HepG2 (cell line): ENCODE results near the gene TGFBI. TPM values are rescaled to one million over a fixed set of nuclear protein-coding genes. Genes with fewer than 3 reads are reported as not detected.
A peak's percentile ranks its signal among the peaks of the same experiment; 100 is the strongest.

ENCODE experiments used
- ATAC-seq: fragments of 200-7000 bp; cut with Tn5 transposase; 3 replicates; pipeline ENCODE4 v1.9.1; 2020; ENCODE audit warnings: mild to moderate bottlenecking, moderate library complexity
- BruUV-seq: library from RNA; stranded (reverse); fragments of 400-500 nt; replicated peaks from 2 replicates; lab custom pipeline; 2021; lab: Mats Ljungman, UMichigan
- CTCF ChIA-PET: fragments of 300-600 bp; formaldehyde crosslinking; extraction: SDS; loops from one replicate; lab custom pipeline; 2021; ENCODE audit warnings: low total read pairs, inconsistent platforms, low intra/inter-chr PET ratio; lab: Yijun Ruan, JAX
- POLR2A ChIA-PET: fragments of 350-600 bp; sonication (Branson Sonifier 250); formaldehyde crosslinking; loops from one replicate; lab custom pipeline; 2020; ENCODE audit warnings: antibody characterized with exemption, inconsistent platforms; lab: Yijun Ruan, JAX
- DNase-seq: peaks from one replicate; pipeline ENCODE4 v3.0.0-alpha.2; 2015; ENCODE audit warnings: low spot score
- FAIRE-seq: peaks from 3 replicates; lab custom pipeline; 2011; peaks lifted over from hg19 to GRCh38; lab: Jason Lieb, UNC
- H2AFZ ChIP-seq: one replicate; pipeline ENCODE4 v1.6.1; 2011; ENCODE audit warnings: low read length, inconsistent platforms
- H3K27ac ChIP-seq: fragments of 300-600 bp; 3 replicates; pipeline ENCODE4 v1.8.0; 2011; ENCODE audit warnings: mixed run types, mild to moderate bottlenecking, mixed read lengths, low read length, inconsistent platforms; ENCODE audit not compliant: insufficient read depth; ENCODE audit errors: extremely low read length
- H3K27me3 ChIP-seq, 2 experiments: fragments of 200-600 bp in 1 of 2; 2 replicates in 1 of 2; 3 replicates in 1 of 2; pipeline versions ENCODE4 v1.6.0 to v1.8.0; 2011; ENCODE audit warnings: low read length in 2 of 2, mild to moderate bottlenecking in 2 of 2, moderate library complexity in 2 of 2, inconsistent platforms in 1 of 2; ENCODE audit not compliant: insufficient read depth in 2 of 2, control insufficient read depth in 1 of 2
- H3K36me3 ChIP-seq, 2 experiments: fragments of 200-600 bp in 1 of 2; replicated peaks in 1 of 2; 2 replicates in 1 of 2; 3 replicates in 1 of 2; pipeline versions ENCODE4 v1.5.1 to v1.8.0; 2011; ENCODE audit warnings: low read length in 2 of 2, inconsistent platforms in 1 of 2; ENCODE audit not compliant: insufficient read depth in 2 of 2, control insufficient read depth in 1 of 2
- H3K4me1 ChIP-seq: 2 replicates; pipeline ENCODE4 v1.5.1; 2012; ENCODE audit warnings: low read length, inconsistent platforms; ENCODE audit not compliant: insufficient read depth
- H3K4me2 ChIP-seq: 2 replicates; pipeline ENCODE4 v1.6.0; 2011; ENCODE audit warnings: low read depth, low read length, inconsistent platforms
- H3K4me3 ChIP-seq, 3 experiments: fragments of 200-600 bp in 1 of 3; sonication (generic), shearing (Covaris generic) in 1 of 3; replicated peaks in 1 of 3; 2 replicates each; pipeline ENCODE4 v1.5.1; 2011 to 2016; ENCODE audit warnings: low read length in 3 of 3, inconsistent platforms in 2 of 3, low read depth in 2 of 3, mild to moderate bottlenecking in 2 of 3, control low read depth in 1 of 3, mixed read lengths in 1 of 3; ENCODE audit not compliant: insufficient read depth in 1 of 3
- H3K79me2 ChIP-seq: one replicate; pipeline ENCODE4 v1.6.1; 2011; ENCODE audit warnings: low read length, inconsistent platforms; ENCODE audit not compliant: insufficient read depth
- H3K9ac ChIP-seq: 2 replicates; pipeline ENCODE4 v1.6.0; 2011; ENCODE audit warnings: mild to moderate bottlenecking, low read depth, low read length, inconsistent platforms; ENCODE audit not compliant: insufficient read depth
- H3K9me3 ChIP-seq: 2 replicates; pipeline ENCODE4 v1.5.1; 2012; ENCODE audit warnings: mild to moderate bottlenecking, low read length
- H4K20me1 ChIP-seq: 2 replicates; pipeline ENCODE4 v1.6.0; 2011; ENCODE audit warnings: inconsistent platforms, mild to moderate bottlenecking, low read length, moderate library complexity; ENCODE audit not compliant: insufficient read depth
- DMAP1 ChIP-seq: IDR thresholded peaks from 2 replicates; pipeline ENCODE4 v1.6.1; 2016
- GFI1 ChIP-seq: sonication (generic); formaldehyde crosslinking; IDR thresholded peaks from 2 replicates; pipeline ENCODE4 v1.5.0; 2020; ENCODE audit warnings: missing genetic modification reagents, mild to moderate bottlenecking, borderline replicate concordance
- KDM3A ChIP-seq: IDR thresholded peaks from 2 replicates; pipeline ENCODE4 v1.6.1; 2018; ENCODE audit warnings: low read depth, missing compliant biosample characterization
- MAF1 ChIP-seq: sonication (generic); formaldehyde crosslinking; IDR thresholded peaks from 2 replicates; pipeline ENCODE4 v1.5.0; 2020; ENCODE audit warnings: missing genetic modification reagents, borderline replicate concordance
- NR3C1 ChIP-seq: sonication (generic); formaldehyde crosslinking; IDR thresholded peaks from 2 replicates; pipeline ENCODE4 v1.4.0; 2020; ENCODE audit warnings: missing genetic modification reagents
- ONECUT2 ChIP-seq: sonication (generic); formaldehyde crosslinking; IDR thresholded peaks from 2 replicates; pipeline ENCODE4 v1.4.0; 2020; ENCODE audit warnings: missing genetic modification reagents
- RFX3 ChIP-seq: IDR thresholded peaks from 2 replicates; pipeline ENCODE4 v1.6.1; 2016; ENCODE audit warnings: missing biosample characterization, missing genetic modification reagents
- RFXANK ChIP-seq: IDR thresholded peaks from 2 replicates; pipeline ENCODE4 v1.6.1; 2016
- SYNCRIP ChIP-seq: fragments of 200-400 bp; formaldehyde crosslinking; IDR thresholded peaks from 2 replicates; pipeline ENCODE4 v1.6.1; 2018; ENCODE audit warnings: mild to moderate bottlenecking, low read depth, low read length; ENCODE audit not compliant: insufficient read depth
- TFDP1 ChIP-seq: IDR thresholded peaks from 2 replicates; pipeline ENCODE4 v1.6.1; 2016; ENCODE audit warnings: missing compliant biosample characterization, missing genetic modification reagents, borderline replicate concordance
- THYN1 ChIP-seq: sonication (generic); formaldehyde crosslinking; IDR thresholded peaks from 2 replicates; pipeline ENCODE4 v1.8.1; 2023; ENCODE audit warnings: low read depth, mild to moderate bottlenecking, moderate library complexity, missing genetic modification reagents, borderline replicate concordance
- TP53 ChIP-seq: sonication (generic); formaldehyde crosslinking; conservative IDR thresholded peaks from 2 replicates; pipeline ENCODE4 v1.4.0; 2020; ENCODE audit warnings: missing genetic modification reagents
- ZNF235 ChIP-seq: sonication (generic); formaldehyde crosslinking; IDR thresholded peaks from 2 replicates; pipeline ENCODE4 v1.8.1; 2023; ENCODE audit warnings: mild to moderate bottlenecking, missing genetic modification reagents, borderline replicate concordance
- ZNF263 ChIP-seq: sonication (generic); formaldehyde crosslinking; IDR thresholded peaks from 2 replicates; pipeline ENCODE4 v1.4.0; 2020; ENCODE audit warnings: missing genetic modification reagents
- ZNF441 ChIP-seq: sonication (generic); formaldehyde crosslinking; IDR thresholded peaks from 2 replicates; pipeline ENCODE4 v1.7.0; 2021; ENCODE audit warnings: missing genetic modification reagents, borderline replicate concordance
- ZNF552 ChIP-seq: sonication (generic); formaldehyde crosslinking; IDR thresholded peaks from 2 replicates; pipeline ENCODE4 v1.9.0; 2022; ENCODE audit warnings: missing genetic modification reagents, mild to moderate bottlenecking, borderline replicate concordance
- ZNF564 ChIP-seq: sonication (generic); formaldehyde crosslinking; IDR thresholded peaks from 2 replicates; pipeline ENCODE4 v1.8.1; 2023; ENCODE audit warnings: mild to moderate bottlenecking, missing genetic modification reagents
- ZNF879 ChIP-seq: sonication (generic); formaldehyde crosslinking; IDR thresholded peaks from 2 replicates; pipeline ENCODE4 v1.8.1; 2023; ENCODE audit warnings: missing genetic modification reagents
- WGBS: methylation state at CpG from one replicate; pipeline ENCODE4 v1.1.6; 2017; ENCODE audit warnings: low lambda C conversion rate; 5-methylcytosine and 5-hydroxymethylcytosine counted together
- in situ Hi-C: cut with HindIII; loops from 2 replicates; pipeline ENCODE4 v1.10.0; 2017; ENCODE audit warnings: low pct_unique_long_range_greater_than_20kb; ENCODE audit not compliant: extremely low pct_ligation_motif_present
- intact Hi-C: fragments of 100-400 bp; cut with micrococcal nuclease; formaldehyde crosslinking; loops from one replicate; pipeline ENCODE4 v1.10.0; 2022; ENCODE audit not compliant: unreplicated experiment
- polyA plus RNA-seq, 8 experiments: library from polyadenylated mRNA; depleted of rRNA in 3 of 8; stranded (reverse) in 7 of 8; unstranded in 1 of 8; fragments of >200 nt; fragmentation: Illumina TruSeq in 4 of 8; extraction: Trizol in 4 of 8; gene quantifications; 2 replicates each; pipeline versions ENCODE4 v1.2.1 to v1.2.3, GENCODE V29; 2011 to 2016; ENCODE audit warnings: low read depth in 4 of 8, missing spikeins in 1 of 8, mixed read lengths in 1 of 8; ENCODE audit not compliant: insufficient read depth in 1 of 8
- total RNA-seq, 5 experiments: library from RNA; depleted of rRNA; stranded (reverse); fragments of >200 nt; fragmentation: Illumina TruSeq; extraction: Trizol; gene quantifications; 2 replicates each; pipeline ENCODE4 v1.2.3, GENCODE V29; 2016; ENCODE audit warnings: low read depth in 1 of 5

The TGFBI gene
- total and polyA plus RNA-seq, 2 of the 13 experiments (the other 11 are each of a cell fraction or from before 2014, with no cell fraction given) = 275 to 457 TPM

- in situ Hi-C loops (no loop called here), intact Hi-C loops (no loop called here)
- Histone ChIP-seq H3K36me3 (no peaks in the 10 kb centered on the region), H3K79me2 (no peaks in the 10 kb centered on the region), H3K27me3 (no peaks in the 10 kb centered on the region), H3K9ac (no peak overlapping the region), H4K20me1 (no peaks in the 10 kb centered on the region), H2AFZ (no peak overlapping the region), H3K4me3 (no peak overlapping the region), H3K9me3 (no peaks in the 10 kb centered on the region), H3K27ac (no peak overlapping the region), H3K4me2 (no peak overlapping the region), H3K4me1 (peaks cover 8% of the 10 kb centered on the region)
- TF ChIP-seq THYN1 (CRISPR knock-in tag) = no peak
- no peak for TF ChIP-seq ONECUT2
- no peak for TF ChIP-seq NR3C1
- POLR2A ChIA-PET = no interaction called here
- CTCF ChIA-PET = no interaction called here
- FAIRE-seq (no peak), ATAC-seq (peak; percentile 31; the same call in 2 of the 3 replicates), DNase-seq (no peak)
- WGBS = 100% methylated on average over 1 of the region's 1 CpG
- BruUV-seq = no TSS peak
Observed at GRCh38 chr5:136075466-136075891, 46.7 kb downstream of the TGFBI start.

- no TSS peak for BruUV-seq
- TF ChIP-seq RFXANK (CRISPR knock-in tag) = no peak
- no peak for TF ChIP-seq TP53 (CRISPR knock-in tag)
- no peak for TF ChIP-seq ZNF441 (CRISPR knock-in tag)
- no peak for TF ChIP-seq DMAP1 (CRISPR knock-in tag)
- TF ChIP-seq ZNF263 (CRISPR knock-in tag) = no peak
- no peak for TF ChIP-seq ZNF564 (CRISPR knock-in tag)
- TF ChIP-seq ZNF552 (CRISPR knock-in tag) = no peak
- no peak for TF ChIP-seq ZNF235 (CRISPR knock-in tag)
- TF ChIP-seq RFX3 = no peak
- TF ChIP-seq SYNCRIP = no peak
- TF ChIP-seq MAF1 (CRISPR knock-in tag) = no peak
- TF ChIP-seq ZNF879 (CRISPR knock-in tag) = no peak
- no peak for TF ChIP-seq GFI1
- no peak for TF ChIP-seq TFDP1
- no peak for TF ChIP-seq KDM3A (CRISPR knock-in tag)
- in situ Hi-C loops = no loop called here
- CTCF ChIA-PET = no interaction called here
- H3K4me1 ChIP-seq = peaks cover 14% of the 10 kb centered on the region
- ATAC-seq (no peak), DNase-seq (no peak), FAIRE-seq (no peak)
- no peak overlapping the region for H2AFZ ChIP-seq
- no peaks in the 10 kb centered on the region for H4K20me1 ChIP-seq
- H3K79me2 ChIP-seq = no peaks in the 10 kb centered on the region
- no peak overlapping the region for H3K9ac ChIP-seq
- no peaks in the 10 kb centered on the region for H3K27me3 ChIP-seq
- H3K9me3 ChIP-seq = no peaks in the 10 kb centered on the region
- H3K4me3 ChIP-seq = no peak overlapping the region
- H3K4me2 ChIP-seq = no peak overlapping the region
- no peaks in the 10 kb centered on the region for H3K36me3 ChIP-seq
- H3K27ac ChIP-seq = no peak overlapping the region
- intact Hi-C loops = no loop called here
- WGBS = 63% methylated on average over 4 of the region's 6 CpGs
- POLR2A ChIA-PET = no interaction called here
Observed at GRCh38 chr5:136076067-136076466, 47.3 kb downstream of the TGFBI start.
